A549 (cell line): Measurements from ENCODE around the gene POLE3. TPM values are rescaled to one million over a fixed set of nuclear protein-coding genes. Genes with fewer than 3 reads are reported as not detected.

Experiments used
- ATAC-seq, 2 experiments: fragments of 200-7000 bp in 1 of 2; fragments of >200 bp in 1 of 2; cut with Nextera tagmentation in 1 of 2; cut with Tn5 transposase in 1 of 2; 3 replicates each; pipeline versions ENCODE4 v1.8.0 to v1.9.1; 2018 to 2020; ENCODE audit warnings: mild to moderate bottlenecking in 1 of 2, moderate library complexity in 1 of 2
- CTCF ChIA-PET: fragments of 300-600 bp; sonication (Branson Sonifier 250); formaldehyde crosslinking; extraction: SDS; loops from one replicate; lab custom pipeline; 2021; ENCODE audit warnings: antibody characterized with exemption, inconsistent platforms; lab: Yijun Ruan, JAX
- POLR2A ChIA-PET: fragments of 350-600 bp; formaldehyde crosslinking; extraction: SDS; loops from one replicate; lab custom pipeline; 2021; ENCODE audit warnings: antibody characterized with exemption, inconsistent platforms; lab: Yijun Ruan, JAX
- DNase-seq, 2 experiments: peaks; one replicate each; pipeline versions ENCODE4 v3.0.0 to v3.0.0-alpha.2; 2011 to 2016; ENCODE audit warnings: low read depth in 1 of 2, low spot score in 1 of 2
- FAIRE-seq: peaks from 2 replicates; lab custom pipeline; 2011; peaks lifted over from hg19 to GRCh38; lab: Jason Lieb, UNC
- H3K27ac ChIP-seq, 2 experiments: fragments of >200 bp; sonication (Bioruptor Twin); formaldehyde crosslinking; 3 replicates each; pipeline ENCODE4 v1.5.1; 2016 to 2017
- H3K4me1 ChIP-seq: fragments of >200 bp; sonication (Bioruptor Twin); formaldehyde crosslinking; 3 replicates; pipeline ENCODE4 v1.6.1; 2016
- H3K4me2 ChIP-seq: fragments of >200 bp; sonication (Bioruptor Twin); formaldehyde crosslinking; 3 replicates; pipeline ENCODE4 v1.6.1; 2016
- H3K4me3 ChIP-seq: fragments of >200 bp; sonication (Bioruptor Twin); formaldehyde crosslinking; 3 replicates; pipeline ENCODE4 v1.5.1; 2016
- H3K9me3 ChIP-seq: fragments of >200 bp; sonication (Bioruptor Twin); formaldehyde crosslinking; 3 replicates; pipeline ENCODE4 v1.6.1; 2016
- CBX8 ChIP-seq: fragments of 200-600 bp; sonication (generic); IDR thresholded peaks from 2 replicates; pipeline ENCODE4 v1.6.1; 2016
- EP300 ChIP-seq, 2 experiments: fragments of >200 bp; sonication (Bioruptor Twin); formaldehyde crosslinking; IDR thresholded peaks; 2 replicates in 1 of 2; 3 replicates in 1 of 2; pipeline ENCODE4 v1.6.1; 2016 to 2017
- FOXS1 ChIP-seq: fragments of 250-450 bp; sonication (Bioruptor Pico); IDR thresholded peaks from 2 replicates; pipeline ENCODE4 v1.5.0; 2020; ENCODE audit warnings: mild to moderate bottlenecking, moderate library complexity
- GATA3 ChIP-seq: IDR thresholded peaks from 2 replicates; pipeline ENCODE4 v1.6.1; 2012; ENCODE audit warnings: borderline replicate concordance
- JUN ChIP-seq, 2 experiments: fragments of >200 bp; sonication (Bioruptor Twin); formaldehyde crosslinking; IDR thresholded peaks; 2 replicates in 1 of 2; 3 replicates in 1 of 2; pipeline ENCODE4 v1.6.1; 2016 to 2017
- KDM1A ChIP-seq: fragments of 200-600 bp; sonication (generic); IDR thresholded peaks from 2 replicates; pipeline ENCODE4 v1.6.1; 2016; ENCODE audit warnings: low read depth, mild to moderate bottlenecking
- NFE2L2 ChIP-seq: fragments of 150-350 bp; conservative IDR thresholded peaks from 2 replicates; pipeline ENCODE4 v1.6.1; 2014; ENCODE audit warnings: low read length
- NPAS2 ChIP-seq: fragments of 250-450 bp; sonication (Bioruptor Pico); IDR thresholded peaks from 2 replicates; pipeline ENCODE4 v1.8.0; 2022; ENCODE audit warnings: mild to moderate bottlenecking, moderate library complexity, borderline replicate concordance
- RFX5 ChIP-seq: fragments of 450-650 bp; IDR thresholded peaks from 2 replicates; pipeline ENCODE4 v1.7.1; 2014; ENCODE audit warnings: antibody characterized with exemption, mild to moderate bottlenecking, moderate library complexity
- RNF2 ChIP-seq: fragments of 200-600 bp; sonication (generic); IDR thresholded peaks from 2 replicates; pipeline ENCODE4 v1.6.1; 2016; ENCODE audit warnings: low read depth, mild to moderate bottlenecking, antibody characterized with exemption, moderate library complexity, borderline replicate concordance
- WGBS: methylation state at CpG from one replicate; pipeline ENCODE4 v1.1.6; 2017; ENCODE audit errors: missing lambda C conversion rate; 5-methylcytosine and 5-hydroxymethylcytosine counted together
- polyA plus RNA-seq, 4 experiments: library from polyadenylated mRNA; depleted of rRNA in 3 of 4; stranded (reverse); fragments of >200 nt; fragmentation: RNase III in 1 of 4; extraction: RNeasy Plus Mini Kit Qiagen cat#74134 plus additional on column Dnase treatment in 1 of 4; gene quantifications; 2 replicates in 3 of 4; 3 replicates in 1 of 4; pipeline ENCODE4 v1.2.3, GENCODE V29; 2011 to 2017
- TF ChIP-seq, protein P1 (sequence below): fragments of >200 bp; sonication (Bioruptor Twin); formaldehyde crosslinking; IDR thresholded peaks from 3 replicates; pipeline ENCODE4 v1.6.1; 2016
- TF ChIP-seq, protein P2 (sequence below): IDR thresholded peaks from 2 replicates; pipeline ENCODE4 v1.6.1; 2012
- TF ChIP-seq, protein P3 (sequence below): IDR thresholded peaks from 2 replicates; pipeline ENCODE4 v1.6.1; 2012
- TF ChIP-seq, protein P4 (sequence below): fragments of 450-650 bp; IDR thresholded peaks from 2 replicates; pipeline ENCODE4 v1.6.1; 2014; ENCODE audit warnings: antibody characterized with exemption

POLE3 gene
- polyA plus RNA-seq, 2 of the 4 experiments (the other 2 are of a cell fraction): 92.2 to 143 TPM

DNA sequence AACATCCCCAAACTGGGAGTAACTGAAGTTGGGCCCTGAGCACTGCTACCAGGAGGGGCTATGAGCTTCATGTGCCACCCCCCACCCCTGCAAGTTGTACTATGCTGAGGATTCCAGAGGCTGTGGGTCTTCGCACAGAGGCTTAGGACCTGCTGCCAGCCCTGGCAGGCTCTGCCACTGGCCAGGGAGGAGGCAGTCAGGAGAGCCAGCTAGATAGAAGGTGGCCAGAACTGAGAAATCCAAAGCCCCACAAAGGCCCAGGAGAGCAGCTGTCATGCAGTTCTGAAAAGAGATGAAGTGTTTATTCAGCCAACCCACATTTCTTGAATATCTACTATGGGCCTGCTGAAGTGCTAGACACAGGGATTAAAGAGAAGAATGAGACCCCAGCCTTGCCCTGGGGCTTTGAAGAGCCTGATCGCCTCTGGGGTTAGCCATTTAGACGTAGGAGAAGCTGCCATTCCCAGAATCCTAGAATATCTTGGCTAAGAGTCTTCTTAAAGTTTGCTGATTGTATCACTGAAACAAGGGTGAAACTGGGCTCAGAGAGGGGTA, 10.8 kb downstream of the POLE3 start:
- Histone ChIP-seq H3K27ac (no peak overlapping the region), H3K9me3 (no peaks in the 10 kb centered on the region), H3K4me3 (no peak overlapping the region; the same call in 2 of the 3 replicates), H3K4me2 (peak overlapping the region; percentile 83), H3K4me1 (peaks cover 10% of the 10 kb centered on the region; the same call in 1 of the 3 replicates)
- no peak for TF ChIP-seq FOXS1 (CRISPR knock-in tag)
- TF ChIP-seq RNF2: no peak
- TF ChIP-seq, protein P1, sequence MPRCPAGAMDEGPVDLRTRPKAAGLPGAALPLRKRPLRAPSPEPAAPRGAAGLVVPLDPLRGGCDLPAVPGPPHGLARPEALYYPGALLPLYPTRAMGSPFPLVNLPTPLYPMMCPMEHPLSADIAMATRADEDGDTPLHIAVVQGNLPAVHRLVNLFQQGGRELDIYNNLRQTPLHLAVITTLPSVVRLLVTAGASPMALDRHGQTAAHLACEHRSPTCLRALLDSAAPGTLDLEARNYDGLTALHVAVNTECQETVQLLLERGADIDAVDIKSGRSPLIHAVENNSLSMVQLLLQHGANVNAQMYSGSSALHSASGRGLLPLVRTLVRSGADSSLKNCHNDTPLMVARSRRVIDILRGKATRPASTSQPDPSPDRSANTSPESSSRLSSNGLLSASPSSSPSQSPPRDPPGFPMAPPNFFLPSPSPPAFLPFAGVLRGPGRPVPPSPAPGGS: no peak
- no peak for TF ChIP-seq GATA3
- TF ChIP-seq, protein P2, sequence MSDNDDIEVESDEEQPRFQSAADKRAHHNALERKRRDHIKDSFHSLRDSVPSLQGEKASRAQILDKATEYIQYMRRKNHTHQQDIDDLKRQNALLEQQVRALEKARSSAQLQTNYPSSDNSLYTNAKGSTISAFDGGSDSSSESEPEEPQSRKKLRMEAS: no peak
- FAIRE-seq (no peak), DNase-seq (no peak), ATAC-seq (no peak)
- ChIA-PET CTCF (interaction anchor here (0.7 to 7.3 kb wide), 12 partner anchors 11 to 257 kb away, joined by 3 to 56 read pairs (median 10); partner anchors contain the start of genes C9orf43, CDC26, POLE3 and PRPF4), POLR2A (interaction anchor here (1.2 to 1.8 kb wide), 2 partner anchors 11 to 125 kb away, joined by 4 to 12 read pairs; partner anchors contain the start of genes C9orf43, CDC26, POLE3 and PRPF4)
- WGBS: 92% methylated on average over 3 of the region's 3 CpGs

DNA sequence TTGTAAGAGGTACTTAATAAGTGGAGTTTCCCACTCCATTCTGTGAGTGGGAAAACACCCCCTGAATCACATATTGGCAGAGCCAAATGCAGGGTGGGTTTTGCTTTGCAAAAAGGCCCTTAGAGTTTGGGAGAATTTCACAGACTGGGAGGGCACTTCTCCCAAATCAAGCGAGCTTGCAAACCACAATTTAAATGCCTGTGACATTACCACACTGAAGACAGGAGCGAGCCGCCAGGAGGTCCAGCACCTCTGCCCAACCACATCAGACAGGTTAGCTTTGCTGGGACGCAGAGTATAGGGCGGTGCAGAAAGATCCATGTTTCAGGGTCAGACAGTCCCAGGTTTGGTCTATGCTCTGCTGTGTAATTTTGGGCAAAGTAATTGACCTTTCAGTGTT, 11.7 kb downstream of the POLE3 start:
- 91% methylated on average over 5 of the region's 5 CpGs for WGBS
- Histone ChIP-seq H3K9me3 (no peaks in the 10 kb centered on the region), H3K4me2 (no peak overlapping the region), H3K4me3 (no peak overlapping the region), H3K27ac (no peak overlapping the region), H3K4me1 (peaks cover 10% of the 10 kb centered on the region; the same call in 1 of the 3 replicates)
- no peak for DNase-seq
- ChIA-PET POLR2A (no interaction called here), CTCF (interaction anchor here (0.5 to 7.3 kb wide), 6 partner anchors 9 to 938 kb away, joined by 3 to 56 read pairs (median 8); no protein-coding TSS in a partner anchor)
- FAIRE-seq: no peak
- TF ChIP-seq RFX5: no peak
- no peak for ATAC-seq

DNA sequence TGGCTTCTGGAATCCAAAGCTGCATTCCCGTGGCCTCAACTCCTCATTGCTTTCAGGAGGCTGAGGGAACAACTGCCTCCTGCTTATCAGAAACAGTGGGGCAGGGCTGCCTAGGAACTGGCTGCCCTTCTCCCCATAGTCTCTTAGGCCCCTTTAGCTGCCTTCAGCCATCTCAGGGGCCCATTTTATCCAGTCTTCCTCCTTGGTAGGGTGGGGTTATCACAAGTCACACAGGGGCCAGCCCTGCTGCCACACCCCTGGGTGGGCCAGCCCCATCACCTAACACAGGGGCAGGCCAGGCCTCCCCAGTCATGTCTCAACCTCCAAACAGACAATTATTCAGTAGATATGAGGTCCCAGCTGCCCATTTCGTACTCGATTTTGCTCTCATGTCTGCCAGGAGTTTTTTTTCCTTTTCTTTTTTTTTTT, 13.3 kb downstream of the POLE3 start:
- no peak for FAIRE-seq
- H3K9me3 ChIP-seq: no peaks in the 10 kb centered on the region
- H3K4me2 ChIP-seq: no peak overlapping the region
- no peak overlapping the region for H3K4me3 ChIP-seq
- no peak overlapping the region for H3K27ac ChIP-seq
- peaks cover 10% of the 10 kb centered on the region; the same call in 1 of the 3 replicates for H3K4me1 ChIP-seq
- no peak for DNase-seq
- WGBS: 66% methylated on average over 3 of the region's 3 CpGs
- ChIA-PET CTCF (interaction anchor here (1.3 to 7.3 kb wide), 4 partner anchors 13 to 260 kb away, joined by 6 to 56 read pairs (median 32); partner anchors contain the start of genes CDC26 and PRPF4), POLR2A (no interaction called here)
- no peak for ATAC-seq
- no peak for TF ChIP-seq NFE2L2
- TF ChIP-seq, protein P3, sequence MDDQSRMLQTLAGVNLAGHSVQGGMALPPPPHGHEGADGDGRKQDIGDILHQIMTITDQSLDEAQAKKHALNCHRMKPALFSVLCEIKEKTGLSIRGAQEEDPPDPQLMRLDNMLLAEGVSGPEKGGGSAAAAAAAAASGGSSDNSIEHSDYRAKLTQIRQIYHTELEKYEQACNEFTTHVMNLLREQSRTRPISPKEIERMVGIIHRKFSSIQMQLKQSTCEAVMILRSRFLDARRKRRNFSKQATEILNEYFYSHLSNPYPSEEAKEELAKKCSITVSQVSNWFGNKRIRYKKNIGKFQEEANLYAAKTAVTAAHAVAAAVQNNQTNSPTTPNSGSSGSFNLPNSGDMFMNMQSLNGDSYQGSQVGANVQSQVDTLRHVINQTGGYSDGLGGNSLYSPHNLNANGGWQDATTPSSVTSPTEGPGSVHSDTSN: no peak
- no peak for TF ChIP-seq EP300 (IDR thresholded peaks at IDR 0.05)
- no peak for TF ChIP-seq NPAS2 (CRISPR knock-in tag)
- no peak for TF ChIP-seq KDM1A
- no peak for TF ChIP-seq FOXS1 (CRISPR knock-in tag)
- TF ChIP-seq, protein P2: no peak
- TF ChIP-seq CBX8: no peak
- TF ChIP-seq, protein P4, sequence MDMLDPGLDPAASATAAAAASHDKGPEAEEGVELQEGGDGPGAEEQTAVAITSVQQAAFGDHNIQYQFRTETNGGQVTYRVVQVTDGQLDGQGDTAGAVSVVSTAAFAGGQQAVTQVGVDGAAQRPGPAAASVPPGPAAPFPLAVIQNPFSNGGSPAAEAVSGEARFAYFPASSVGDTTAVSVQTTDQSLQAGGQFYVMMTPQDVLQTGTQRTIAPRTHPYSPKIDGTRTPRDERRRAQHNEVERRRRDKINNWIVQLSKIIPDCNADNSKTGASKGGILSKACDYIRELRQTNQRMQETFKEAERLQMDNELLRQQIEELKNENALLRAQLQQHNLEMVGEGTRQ: no peak
- no peak for TF ChIP-seq JUN (IDR thresholded peaks at IDR 0.05)
